Right renal cortex interstitium (tissue), 3 donors: ENCODE measurements around the gene DMKN. TPM values are rescaled to one million over a fixed set of nuclear protein-coding genes. Genes with fewer than 3 reads are reported as not detected.

Source experiments
- DNase-seq, 3 donors: peaks; one replicate each; pipeline ENCODE4 v3.0.0-alpha.2; 2013; ENCODE audit warnings: low read depth in 3 of 3, low spot score in 2 of 3
- polyA plus RNA-seq, 3 donors: library from polyadenylated mRNA; unstranded; fragments of 120-200 nt; gene quantifications; one replicate each; pipeline ENCODE4 v1.2.1, GENCODE V29; 2013; ENCODE audit not compliant: insufficient read length in 3 of 3

The DMKN gene
- polyA plus RNA-seq, 3 donors, result 68.1 to 72.6 (median 69.0) TPM

DNA sequence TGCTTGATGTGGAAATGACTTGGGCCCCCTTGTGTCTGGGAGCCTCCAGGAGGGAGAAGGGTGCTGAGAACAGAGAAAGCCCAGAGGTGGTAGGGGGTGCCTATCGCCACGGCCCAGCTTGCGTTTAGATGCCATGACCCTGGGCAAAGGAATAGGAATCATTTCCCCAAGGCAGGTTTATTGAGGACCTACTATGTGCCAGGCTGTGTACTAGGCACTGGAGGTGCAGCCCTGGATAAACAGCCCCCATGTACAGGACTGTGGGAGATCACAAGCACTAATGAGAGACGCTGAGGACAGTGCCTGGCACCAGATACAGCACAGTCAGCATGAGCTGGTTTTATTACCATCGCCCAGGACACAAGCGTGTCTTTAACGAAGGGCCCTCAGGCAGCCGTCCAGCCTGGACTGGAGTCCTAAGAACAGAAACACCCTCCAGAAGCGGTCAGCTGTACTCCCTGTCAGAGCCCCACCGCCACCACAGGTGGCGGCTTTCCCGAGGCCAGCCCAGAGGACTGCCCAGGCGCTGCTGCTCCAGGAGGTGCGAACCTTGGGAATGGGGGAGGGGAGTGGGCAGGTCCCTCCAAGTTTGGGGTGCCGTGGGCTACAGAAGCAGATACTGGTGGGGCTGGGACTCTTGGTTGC lies 36.6 kb upstream of the DMKN start:
- DNase-seq, result no peak

DNA sequence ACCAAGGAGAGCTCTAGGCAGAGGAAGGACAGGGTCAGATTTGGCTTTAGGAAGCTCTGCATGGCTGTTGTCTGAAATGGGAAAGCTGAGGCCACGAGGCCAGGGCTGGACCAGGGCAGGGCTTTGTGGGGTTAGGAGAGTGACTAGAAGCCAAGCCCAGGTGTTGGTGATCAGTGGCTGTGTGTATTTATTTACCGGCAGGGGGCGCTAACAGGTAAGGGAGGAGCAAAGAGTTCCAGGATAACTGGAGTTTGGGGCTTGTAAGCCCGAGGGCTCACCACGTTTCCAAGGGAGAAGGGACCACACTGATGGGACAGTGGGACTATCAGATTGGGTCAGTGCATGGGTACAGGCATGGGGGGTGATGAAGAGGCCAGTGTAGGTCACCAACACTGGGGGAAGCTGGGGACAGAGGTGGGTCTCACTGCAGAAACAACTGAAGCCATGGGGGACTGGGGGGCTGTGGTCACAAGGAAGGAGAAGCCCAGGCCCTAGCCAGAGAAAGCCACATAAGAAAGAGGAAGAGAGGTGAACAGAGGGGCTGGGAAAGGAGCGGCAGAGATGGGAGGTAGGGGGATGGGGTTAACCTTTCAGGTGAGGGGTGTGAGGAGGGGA lies 35.8 kb upstream of the DMKN start:
- peak in 1 of 3 donors; percentile 45 for DNase-seq

DNA sequence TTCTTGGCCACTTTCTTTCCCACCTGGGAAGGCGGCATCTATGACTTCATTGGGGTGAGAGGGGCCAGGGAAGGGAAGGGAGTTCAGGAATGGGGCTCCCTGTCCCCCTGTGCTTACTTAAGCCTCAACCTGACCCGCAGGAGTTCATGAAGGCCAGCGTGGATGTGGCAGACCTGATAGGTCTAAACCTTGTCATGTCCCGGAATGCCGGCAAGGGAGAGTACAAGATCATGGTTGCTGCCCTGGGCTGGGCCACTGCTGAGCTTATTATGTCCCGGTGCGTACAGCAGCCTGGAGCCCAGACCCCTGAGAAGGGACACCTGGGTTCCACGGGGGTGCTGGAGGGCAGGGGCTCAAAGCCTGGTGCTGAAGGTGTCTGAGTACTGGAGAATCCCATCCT lies 33.1 kb upstream of the DMKN start:
- DNase-seq, result no peak

DNA sequence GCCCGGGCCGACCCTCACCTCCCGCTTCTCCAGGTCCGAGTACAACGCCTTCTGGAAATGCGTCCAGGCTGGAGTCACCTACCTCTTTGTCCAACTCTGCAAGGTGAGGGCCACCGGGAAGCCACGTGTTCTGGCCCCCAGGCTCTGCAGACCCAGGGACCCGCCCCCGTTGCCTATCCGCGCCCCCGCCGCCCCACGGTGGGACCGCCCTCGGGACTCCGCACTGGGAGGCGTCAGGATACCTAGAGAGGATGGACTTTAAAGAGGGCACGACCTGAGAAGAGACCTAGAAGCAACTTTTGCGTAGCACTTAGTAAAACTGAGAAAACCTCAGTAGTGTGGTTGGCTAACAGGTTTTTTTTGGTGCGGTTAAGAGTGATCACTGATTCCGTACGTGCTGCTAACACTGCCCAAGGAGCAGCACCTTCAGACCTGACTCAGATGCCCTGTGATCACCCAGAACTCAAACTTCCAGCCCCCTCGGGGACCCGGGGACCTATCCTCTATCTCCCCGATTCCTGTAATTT lies 32.5 kb upstream of the DMKN start:
- no peak for DNase-seq

DNA sequence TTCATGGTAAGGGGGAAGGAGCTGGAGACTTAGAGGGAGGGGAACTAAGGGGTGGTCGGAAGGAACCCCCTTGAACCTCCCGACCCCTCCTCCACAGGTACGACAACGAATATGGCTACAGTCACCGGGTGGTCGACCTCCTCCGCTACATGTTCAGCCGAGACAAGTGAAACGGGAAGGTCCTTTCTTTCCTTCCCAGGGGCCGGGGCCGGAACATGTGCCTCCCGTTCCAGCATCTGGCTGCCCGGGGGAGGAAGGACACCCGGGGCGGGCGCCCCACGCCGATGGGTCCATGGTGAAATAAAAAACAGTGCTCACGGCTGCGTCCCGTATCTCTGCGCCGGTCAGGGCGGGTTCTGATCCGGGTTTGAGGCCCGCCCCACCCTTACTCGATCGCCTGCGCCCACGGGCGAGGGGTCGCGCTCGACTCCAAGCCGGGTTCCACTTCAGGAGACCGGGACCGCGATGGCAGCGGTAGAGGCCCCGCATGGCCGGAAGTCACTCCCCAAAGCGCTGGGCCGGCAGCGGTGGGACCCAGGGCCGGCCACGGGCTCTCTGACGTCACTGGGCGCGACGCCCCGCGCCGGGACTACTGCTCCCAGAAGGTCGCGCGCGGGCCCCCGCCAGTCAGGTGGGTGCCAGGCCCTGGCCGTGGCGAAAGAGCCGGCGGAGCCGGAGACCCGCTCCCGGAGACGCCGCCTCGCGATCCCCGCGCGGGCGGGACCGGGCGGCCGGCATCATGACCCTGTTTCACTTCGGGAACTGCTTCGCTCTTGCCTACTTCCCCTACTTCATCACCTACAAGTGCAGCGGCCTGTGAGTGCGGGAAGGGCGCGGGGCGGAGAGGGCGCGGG lies 31.8 kb upstream of the DMKN start, which contains the start of gene TMEM147:
TMEM147 (plus strand) TSS at position 626 of the 854 bp plus-strand sequence; CDS start at position 740, 114 bp downstream.
- peak; percentile 72 to 79 (median 76) for DNase-seq

DNA sequence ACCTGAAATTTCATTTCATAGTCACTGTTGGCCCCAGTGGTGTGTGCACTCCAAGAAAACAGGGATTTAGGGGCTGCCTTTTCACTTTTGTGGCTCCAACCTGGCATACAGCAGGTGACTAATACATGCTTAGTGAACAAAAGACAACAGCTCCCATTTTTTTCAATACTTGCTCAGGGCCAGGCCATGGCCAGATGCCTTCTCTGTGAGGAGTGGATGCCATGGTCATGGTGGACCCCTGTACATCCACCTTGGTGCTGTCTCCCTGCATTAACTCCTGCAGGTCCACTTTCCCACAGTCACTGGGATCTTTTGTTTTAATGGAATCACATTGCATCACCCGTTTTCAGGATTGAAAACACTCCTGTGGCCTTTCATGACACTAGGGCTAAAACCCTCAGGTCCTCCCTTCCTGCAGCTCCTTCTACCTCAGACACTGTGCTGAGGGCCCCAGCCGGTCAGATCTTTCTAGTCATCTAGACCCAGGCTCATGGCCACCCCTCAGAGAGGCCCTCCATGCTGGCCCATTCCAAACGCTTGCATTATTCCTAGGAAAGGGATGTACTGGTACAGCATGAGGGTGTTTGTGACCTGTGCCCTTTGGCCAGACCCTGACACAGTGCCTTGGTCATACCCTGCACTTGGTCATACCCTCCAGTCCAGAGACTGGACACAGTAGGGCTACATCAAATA lies 30.8 kb upstream of the DMKN start:
- no peak for DNase-seq

DNA sequence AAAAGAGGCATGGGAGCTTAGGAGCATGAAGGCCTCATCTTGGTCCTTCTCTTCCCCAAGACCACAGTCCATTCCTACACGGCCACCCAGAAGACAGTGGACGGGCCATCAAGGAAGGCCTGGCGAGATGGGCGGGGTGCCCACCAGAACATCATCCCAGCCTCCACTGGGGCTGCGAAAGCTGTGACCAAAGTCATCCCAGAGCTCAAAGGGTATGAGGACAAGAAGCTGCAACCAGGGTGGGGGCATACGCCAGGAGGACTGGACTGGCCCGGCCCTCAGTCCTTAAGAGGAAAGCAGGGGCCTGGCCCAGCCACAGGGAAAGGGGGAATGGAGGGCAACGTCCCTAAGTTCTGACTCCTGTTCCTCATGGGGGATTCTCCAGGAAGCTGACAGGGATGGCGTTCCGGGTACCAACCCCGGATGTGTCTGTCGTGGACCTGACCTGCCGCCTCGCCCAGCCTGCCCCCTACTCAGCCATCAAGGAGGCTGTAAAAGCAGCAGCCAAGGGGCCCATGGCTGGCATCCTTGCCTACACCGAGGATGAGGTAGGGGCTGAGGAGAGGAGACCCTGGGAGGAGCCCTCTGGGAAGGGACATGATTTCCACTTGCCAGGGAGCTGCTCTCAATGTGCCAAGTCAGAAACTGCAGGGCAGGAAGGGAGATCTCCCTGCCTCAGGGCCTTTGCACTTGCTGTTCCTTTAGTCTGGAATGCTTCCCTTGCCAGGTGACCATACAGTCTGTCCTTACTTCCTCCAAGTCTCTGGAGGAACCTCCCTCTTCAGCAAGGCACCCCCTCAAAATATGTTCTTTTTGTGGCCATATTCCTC lies 30.0 kb upstream of the DMKN start:
- DNase-seq, result no peak

DNA sequence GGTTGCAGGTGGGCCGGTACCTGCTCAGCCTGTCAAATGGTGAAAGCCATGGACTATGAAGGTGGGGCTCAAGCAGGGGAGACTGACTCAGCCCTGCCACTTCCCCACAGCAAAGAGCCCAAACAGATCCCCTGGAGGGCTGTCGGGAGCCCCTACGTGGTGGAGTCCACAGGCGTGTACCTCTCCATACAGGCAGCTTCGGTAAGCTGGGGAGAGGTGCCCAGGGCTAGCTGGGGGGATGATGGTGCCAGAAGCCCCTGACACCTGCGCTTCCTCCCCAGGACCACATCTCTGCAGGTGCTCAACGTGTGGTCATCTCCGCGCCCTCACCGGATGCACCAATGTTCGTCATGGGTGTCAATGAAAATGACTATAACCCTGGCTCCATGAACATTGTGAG lies 28.8 kb upstream of the DMKN start:
- no peak for DNase-seq

DNA sequence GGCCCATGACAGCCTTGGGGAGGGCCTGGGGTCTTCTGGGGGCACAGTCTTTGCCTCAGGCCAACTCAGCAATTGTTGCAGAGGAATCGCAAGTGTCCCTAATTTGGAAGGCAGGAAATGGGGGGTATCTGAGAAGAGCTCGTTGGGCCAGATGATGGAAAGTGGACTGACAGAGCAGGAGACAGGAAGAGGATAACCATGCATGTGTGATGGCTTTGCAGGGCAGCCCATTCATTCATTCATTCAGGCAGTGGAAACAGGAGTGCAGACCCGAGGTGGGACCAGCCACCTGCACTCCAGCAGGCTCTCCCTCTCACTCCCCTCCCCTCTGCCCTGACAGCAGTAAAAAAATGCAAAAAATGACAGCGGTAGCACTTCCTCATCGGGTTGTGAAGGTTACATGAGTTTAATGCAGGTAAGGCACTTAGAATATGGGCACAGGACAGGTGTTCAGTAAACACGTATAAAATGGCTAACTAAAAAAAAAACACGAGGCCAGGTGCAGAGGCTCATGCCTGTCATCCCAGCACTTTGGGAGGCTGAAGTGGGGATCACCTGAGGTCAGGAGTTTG lies 27.0 kb upstream of the DMKN start:
- DNase-seq, result no peak

DNA sequence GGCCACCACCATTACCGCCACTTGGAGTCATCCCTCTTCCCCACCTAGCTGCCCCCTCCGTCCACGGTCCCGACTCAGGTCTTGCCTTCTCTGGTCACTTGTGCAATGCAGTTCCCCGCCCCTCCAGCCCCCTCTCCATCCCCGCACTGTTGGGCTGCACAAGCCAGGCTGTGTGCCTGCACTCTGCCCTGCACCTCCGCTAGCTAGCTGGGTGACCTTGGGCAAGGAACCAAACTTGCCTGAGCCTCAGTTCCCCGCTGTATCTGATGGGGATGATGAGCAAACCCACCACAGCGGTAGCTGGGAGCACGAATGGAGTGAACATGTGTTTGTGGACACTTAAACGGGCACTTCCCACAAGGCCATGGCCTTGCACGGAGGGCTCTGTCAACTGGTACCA lies 26.4 kb upstream of the DMKN start:
- DNase-seq, result no peak

DNA sequence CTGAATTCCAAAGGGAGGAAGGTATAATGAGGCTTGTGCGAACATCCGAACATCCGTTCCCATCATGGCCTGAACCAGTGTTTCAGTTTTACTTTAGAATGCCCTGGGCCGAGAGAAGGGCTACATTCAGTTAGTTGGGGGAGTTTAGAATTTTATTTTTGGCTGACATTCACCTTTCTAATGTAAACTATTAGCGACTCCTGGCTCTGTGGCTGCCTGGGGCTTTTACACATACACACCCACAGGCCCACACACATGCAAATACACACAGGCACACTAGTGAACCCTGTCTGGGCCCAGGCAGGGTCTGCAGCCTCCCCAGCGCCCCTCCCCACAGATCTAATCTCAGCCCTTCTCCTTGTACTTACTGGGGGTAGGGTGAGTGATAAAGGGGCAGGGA lies 25.9 kb upstream of the DMKN start:
- DNase-seq, result no peak

DNA sequence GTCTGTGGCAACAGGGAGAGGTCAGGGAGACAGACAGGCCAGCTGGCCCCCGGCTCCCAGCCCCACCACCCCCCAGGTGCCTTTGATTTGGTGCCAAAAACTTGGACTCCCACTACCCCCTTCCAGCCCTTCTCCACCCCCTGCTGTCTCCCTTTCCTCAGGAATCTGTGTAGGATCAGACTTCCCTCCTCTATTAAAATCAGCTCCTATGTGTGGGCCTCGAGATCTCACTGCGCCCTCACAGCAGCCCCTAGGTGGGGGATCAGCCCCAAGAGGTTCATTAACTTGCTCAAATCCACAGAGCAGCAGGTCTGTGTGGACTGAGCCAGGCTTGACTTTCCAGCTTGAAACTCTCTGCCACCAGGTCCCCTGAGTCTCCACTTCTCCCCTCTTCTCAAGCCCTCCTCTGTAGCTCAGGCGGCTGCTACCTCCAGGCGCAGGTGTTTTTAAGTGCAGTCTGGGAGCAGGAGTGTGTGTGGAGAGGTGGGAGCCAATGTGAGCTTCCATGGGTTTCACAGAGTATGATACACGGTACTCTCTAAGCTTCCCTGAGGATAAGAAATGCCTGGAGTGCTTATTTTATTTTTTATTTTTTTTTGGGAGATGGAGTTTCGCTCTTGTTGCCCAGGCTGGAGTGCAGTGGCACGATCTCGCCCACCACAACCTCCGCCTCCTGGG lies 21.5 kb upstream of the DMKN start:
- DNase-seq, result no peak

DNA sequence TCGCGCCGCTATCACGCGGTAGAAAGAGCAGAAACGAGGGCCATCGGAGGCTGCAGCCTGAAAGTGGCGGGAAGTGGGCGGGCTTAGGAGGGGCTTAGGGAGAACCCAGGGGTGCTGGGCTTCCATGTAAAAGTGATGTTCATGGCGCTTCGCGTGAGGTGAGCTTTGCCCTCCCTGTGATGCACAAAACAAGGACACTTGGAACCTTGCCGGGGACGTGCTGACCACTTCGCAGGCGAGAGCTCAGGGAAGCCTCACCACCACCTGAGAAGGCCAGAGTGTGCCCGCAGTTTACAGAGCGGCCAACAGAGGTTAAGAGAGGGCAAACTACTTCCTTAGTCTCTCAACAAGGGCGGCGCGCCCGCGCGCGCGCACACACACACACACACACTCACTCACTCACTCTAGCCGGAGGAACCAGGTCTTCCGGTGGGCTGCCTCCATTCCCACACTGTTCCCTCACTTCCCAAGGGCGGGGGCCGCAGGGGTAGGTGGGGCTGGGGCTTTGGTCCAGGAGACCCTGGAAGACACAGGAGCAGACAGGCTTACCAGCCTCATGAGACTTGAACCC lies 20.5 kb upstream of the DMKN start:
- no peak for DNase-seq

DNA sequence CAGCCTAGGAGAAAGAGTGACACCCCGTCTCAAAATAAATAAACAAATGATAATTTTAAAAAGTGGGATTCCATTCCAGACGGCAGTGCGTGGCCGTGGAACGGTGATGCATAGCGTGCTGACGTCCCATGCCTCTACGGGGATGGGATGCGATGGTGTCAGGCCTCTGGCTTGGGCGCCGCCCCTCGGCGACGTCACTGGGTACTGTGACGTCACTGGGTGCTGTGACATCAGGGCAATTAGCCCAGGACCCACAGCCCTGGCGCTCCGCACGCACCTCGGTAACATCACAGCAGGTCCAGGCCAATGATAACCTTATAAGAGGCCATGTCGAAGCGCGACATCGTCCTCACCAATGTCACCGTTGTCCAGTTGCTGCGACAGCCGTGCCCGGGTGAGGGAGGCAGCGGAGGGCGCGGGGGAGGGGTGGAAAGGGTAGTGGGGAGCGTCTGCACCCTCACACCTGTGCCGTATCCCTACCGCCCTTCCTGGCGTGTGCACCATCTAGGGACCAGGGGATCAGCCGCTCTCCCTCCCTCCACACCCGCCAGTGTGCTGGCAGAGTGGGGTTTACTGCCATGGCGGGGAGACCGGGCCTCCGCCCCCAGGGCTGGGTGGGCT lies 19.9 kb upstream of the DMKN start, which contains the start of gene GAPDHS:
GAPDHS (plus strand) TSS at position 256 of the 621 bp plus-strand sequence; CDS start at position 328, 72 bp downstream.
- DNase-seq, result no peak

DNA sequence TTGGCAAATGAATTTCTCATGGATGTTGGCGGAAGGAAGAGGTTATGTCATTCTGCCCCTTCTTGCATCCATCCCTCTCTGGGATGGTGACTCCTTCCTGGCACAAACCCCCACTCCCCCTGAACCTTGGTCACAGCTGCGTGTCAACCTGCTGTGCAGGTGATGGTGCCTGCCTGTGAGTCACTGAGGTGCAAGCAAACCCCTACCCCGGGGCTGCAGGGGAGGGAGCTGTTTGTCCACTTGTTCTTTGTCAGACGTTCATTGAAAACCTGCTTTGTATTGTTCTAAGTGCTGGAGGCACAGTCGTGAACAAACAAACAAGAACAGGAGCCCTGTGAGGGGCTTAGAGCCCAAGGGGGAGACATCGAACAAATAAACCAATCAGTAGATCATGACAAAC lies 17.8 kb upstream of the DMKN start:
- DNase-seq, result no peak

DNA sequence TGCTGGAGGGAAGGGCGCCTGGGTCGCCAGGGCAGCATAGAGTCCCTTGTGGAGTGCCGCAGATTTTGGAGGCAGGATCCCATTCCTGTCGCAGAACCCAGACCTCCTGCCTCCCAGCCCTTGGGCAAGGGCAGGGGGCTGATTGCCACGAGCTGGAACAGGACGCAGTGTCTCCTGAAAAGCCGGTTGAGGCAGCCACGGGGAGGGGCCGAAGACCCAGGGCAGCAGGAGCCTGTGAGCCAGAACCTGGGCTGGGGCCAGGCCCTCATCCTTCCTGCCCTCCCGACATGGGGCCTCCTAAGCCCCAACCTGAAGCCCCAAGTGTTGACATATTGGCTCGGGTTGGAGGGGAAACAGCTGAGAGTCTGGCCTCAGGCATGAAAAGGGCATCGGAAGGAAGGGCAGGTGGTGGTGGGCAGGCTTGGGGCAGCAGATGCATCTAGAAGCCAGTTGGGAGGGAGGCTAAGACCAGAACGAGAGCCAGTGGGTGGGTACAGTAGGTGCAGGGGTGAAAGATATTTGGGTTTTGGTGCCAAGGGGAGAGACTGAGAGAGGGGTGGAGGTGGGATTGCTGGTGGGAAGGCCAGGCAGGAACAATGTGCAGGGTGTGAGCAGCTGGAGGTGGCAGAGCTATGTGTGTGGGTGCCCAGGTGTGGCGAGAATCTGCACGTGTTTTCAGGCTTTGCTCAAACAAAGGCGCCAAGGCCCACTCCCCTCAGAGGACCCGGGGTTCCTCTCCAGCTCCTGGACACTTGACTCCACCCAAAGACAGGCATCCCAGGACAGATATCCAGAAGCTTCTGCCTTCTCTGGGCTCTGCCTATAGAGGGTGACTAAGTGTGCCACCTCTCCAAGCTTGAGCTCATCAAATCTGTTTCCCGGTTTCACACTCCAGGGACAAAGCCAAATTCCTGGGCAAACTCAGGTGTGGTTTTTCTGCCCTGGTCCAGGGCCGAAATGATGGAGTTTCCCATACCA lies 16.1 kb upstream of the DMKN start:
- DNase-seq, result no peak
